ENCODE data around the gene KRT76.

KRT76 gene

GRCh38 chr12:52776913-52777395, at the start of gene KRT76:
Gene KRT76 (minus strand): TSS chr12:52777345. CDS start chr12:52777291, 54 bp downstream.
- no peak for DNase-seq (ENCODE audit: low spot score)

- no peak for DNase-seq (ENCODE audit: low spot score)
Measured at GRCh38 chr12:52825961-52826360, 48.8 kb upstream of the KRT76 start.

GRCh38 chr12:52824741-52825410, 47.7 kb upstream of the KRT76 start:
- DNase-seq (ENCODE audit: low spot score), result no peak

GRCh38 chr12:52823761-52824450, 46.8 kb upstream of the KRT76 start:
- DNase-seq (ENCODE audit: low spot score), result no peak

- DNase-seq (ENCODE audit: low spot score), result no peak
Measured at GRCh38 chr12:52822771-52823510, 45.8 kb upstream of the KRT76 start.

- no peak for DNase-seq (ENCODE audit: low spot score)
Measured at GRCh38 chr12:52821826-52822660, 44.9 kb upstream of the KRT76 start.

GRCh38 chr12:52821071-52821730, 44.1 kb upstream of the KRT76 start:
- no peak for DNase-seq (ENCODE audit: low spot score)

GRCh38 chr12:52820521-52820920, 43.4 kb upstream of the KRT76 start:
- DNase-seq (ENCODE audit: low spot score), result no peak

GRCh38 chr12:52819731-52820510, 42.8 kb upstream of the KRT76 start:
- DNase-seq (ENCODE audit: low spot score), result no peak

- DNase-seq (ENCODE audit: low spot score), result no peak
Measured at GRCh38 chr12:52818887-52819420, 41.8 kb upstream of the KRT76 start.

- no peak for DNase-seq (ENCODE audit: low spot score)
Measured at GRCh38 chr12:52818388-52818787, 41.2 kb upstream of the KRT76 start.

- no peak for DNase-seq (ENCODE audit: low spot score)
Measured at GRCh38 chr12:52817699-52818238, 40.6 kb upstream of the KRT76 start.

GRCh38 chr12:52817003-52817698, 40.0 kb upstream of the KRT76 start:
- DNase-seq (ENCODE audit: low spot score), result no peak

GRCh38 chr12:52815676-52816588, 38.8 kb upstream of the KRT76 start:
- no peak for DNase-seq (ENCODE audit: low spot score)

- DNase-seq (ENCODE audit: low spot score), result no peak
Measured at GRCh38 chr12:52815161-52815560, 38.0 kb upstream of the KRT76 start.

GRCh38 chr12:52814710-52815155, 37.6 kb upstream of the KRT76 start:
- DNase-seq (ENCODE audit: low spot score), result no peak

- no peak for DNase-seq (ENCODE audit: low spot score)
Measured at GRCh38 chr12:52813885-52814709, 37.0 kb upstream of the KRT76 start, which contains the start of gene KRT4. Gene KRT4 (minus strand): TSS chr12:52814116. CDS start chr12:52814058, 58 bp downstream.

Measured in HuH-7 (cell line).